Neural progenitor cell (in vitro differentiated cells): ENCODE measurements around the gene COIL. TPM values are rescaled to one million over a fixed set of nuclear protein-coding genes. Genes with fewer than 3 reads are reported as not detected.

Experiments used
- DNase-seq: peaks from one replicate; pipeline ENCODE4 v3.0.0-alpha.2; 2016; ENCODE audit warnings: low spot score
- H2AFZ ChIP-seq: fragments of 200-600 bp; sonication (generic); replicated peaks from 2 replicates; pipeline ENCODE4 v1.6.1; 2016; ENCODE audit warnings: antibody characterized with exemption
- H3F3A ChIP-seq: fragments of 200-600 bp; sonication (generic); 2 replicates; pipeline ENCODE4 v1.6.1; 2016; ENCODE audit warnings: antibody characterized with exemption, low read depth
- H3K27ac ChIP-seq: fragments of 200-600 bp; sonication (generic); 2 replicates; pipeline ENCODE4 v1.5.1; 2016; ENCODE audit warnings: mild to moderate bottlenecking
- H3K27me3 ChIP-seq: fragments of 200-600 bp; sonication (generic); 2 replicates; pipeline ENCODE4 v1.6.1; 2016; ENCODE audit warnings: mild to moderate bottlenecking, moderate library complexity
- H3K36me3 ChIP-seq: fragments of 200-600 bp; sonication (generic); 2 replicates; pipeline ENCODE4 v1.5.1; 2016
- H3K4me1 ChIP-seq: fragments of 200-600 bp; sonication (generic); 2 replicates; pipeline ENCODE4 v1.6.1; 2016; ENCODE audit warnings: mixed run types
- H3K4me2 ChIP-seq: fragments of 200-600 bp; sonication (generic); 2 replicates; pipeline ENCODE4 v1.6.1; 2016
- H3K4me3 ChIP-seq: fragments of 200-600 bp; sonication (generic); 2 replicates; pipeline ENCODE4 v1.5.1; 2016
- H3K79me2 ChIP-seq: fragments of 200-600 bp; sonication (generic); 2 replicates; pipeline ENCODE4 v1.6.1; 2016; ENCODE audit warnings: low read depth
- H3K9ac ChIP-seq: fragments of 200-600 bp; sonication (generic); 2 replicates; pipeline ENCODE4 v1.6.1; 2016
- H3K9me3 ChIP-seq: fragments of 200-600 bp; sonication (generic); 2 replicates; pipeline ENCODE4 v1.5.1; 2016; ENCODE audit warnings: low read depth
- H4K20me1 ChIP-seq: fragments of 200-600 bp; sonication (generic); 2 replicates; pipeline ENCODE4 v1.6.1; 2016; ENCODE audit warnings: low read depth
- H3K27ac Mint-ChIP-seq: 3 replicates; pipeline ENCODE4 v1.8.0; 2021; ENCODE audit warnings: mixed read lengths
- H3K27me3 Mint-ChIP-seq: 2 replicates; pipeline ENCODE4 v1.8.0; 2022; ENCODE audit warnings: low read depth, mild to moderate bottlenecking, inconsistent platforms, moderate library complexity, mixed read lengths; ENCODE audit not compliant: insufficient read depth
- H3K36me3 Mint-ChIP-seq: 3 replicates; pipeline ENCODE4 v1.8.0; 2021; ENCODE audit warnings: mixed read lengths
- H3K4me1 Mint-ChIP-seq: 3 replicates; pipeline ENCODE4 v1.8.0; 2021; ENCODE audit warnings: mixed read lengths
- H3K4me3 Mint-ChIP-seq: 3 replicates; pipeline ENCODE4 v1.8.0; 2021; ENCODE audit warnings: mild to moderate bottlenecking, moderate library complexity, mixed read lengths
- H3K9me3 Mint-ChIP-seq: 3 replicates; pipeline ENCODE4 v1.8.0; 2020; ENCODE audit warnings: mixed read lengths
- EZH2 ChIP-seq: fragments of 200-600 bp; sonication (generic); IDR thresholded peaks from 2 replicates; pipeline ENCODE4 v1.6.1; 2017; ENCODE audit warnings: antibody characterized with exemption, mild to moderate bottlenecking, moderate library complexity
- EZH2phosphoT487 ChIP-seq: fragments of 200-600 bp; sonication (generic); IDR thresholded peaks from 2 replicates; pipeline ENCODE4 v1.6.1; 2017; ENCODE audit warnings: antibody characterized with exemption
- total RNA-seq: library from RNA; depleted of rRNA; stranded (reverse); fragments of >200 nt; gene quantifications from 2 replicates; pipeline ENCODE4 v1.2.3, GENCODE V29; 2015; ENCODE audit warnings: low replicate concordance
- TF ChIP-seq, protein P1 (sequence below): fragments of 200-600 bp; sonication (generic); IDR thresholded peaks from 2 replicates; pipeline ENCODE4 v1.5.1; 2017; ENCODE audit warnings: antibody characterized with exemption, mild to moderate bottlenecking

COIL gene, protein sequence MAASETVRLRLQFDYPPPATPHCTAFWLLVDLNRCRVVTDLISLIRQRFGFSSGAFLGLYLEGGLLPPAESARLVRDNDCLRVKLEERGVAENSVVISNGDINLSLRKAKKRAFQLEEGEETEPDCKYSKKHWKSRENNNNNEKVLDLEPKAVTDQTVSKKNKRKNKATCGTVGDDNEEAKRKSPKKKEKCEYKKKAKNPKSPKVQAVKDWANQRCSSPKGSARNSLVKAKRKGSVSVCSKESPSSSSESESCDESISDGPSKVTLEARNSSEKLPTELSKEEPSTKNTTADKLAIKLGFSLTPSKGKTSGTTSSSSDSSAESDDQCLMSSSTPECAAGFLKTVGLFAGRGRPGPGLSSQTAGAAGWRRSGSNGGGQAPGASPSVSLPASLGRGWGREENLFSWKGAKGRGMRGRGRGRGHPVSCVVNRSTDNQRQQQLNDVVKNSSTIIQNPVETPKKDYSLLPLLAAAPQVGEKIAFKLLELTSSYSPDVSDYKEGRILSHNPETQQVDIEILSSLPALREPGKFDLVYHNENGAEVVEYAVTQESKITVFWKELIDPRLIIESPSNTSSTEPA
- 25.4 and 40.0 TPM in 2 replicates for total RNA-seq

- Histone ChIP-seq H3K9me3 (no peaks in the 10 kb centered on the region), H3K79me2 (peaks cover 43% of the 10 kb centered on the region), H4K20me1 (no peaks in the 10 kb centered on the region), H3K4me1 (peaks cover 10% of the 10 kb centered on the region), H3K4me2 (peak within 1 kb of the TSS; percentile 83), H3F3A (peaks cover 9% of the 10 kb centered on the region), H3K27me3 (no peaks in the 10 kb centered on the region), H3K4me3 (peak within 1 kb of the TSS; percentile 85), H3K27ac (peak within 1 kb of the TSS; percentile 90), H3K36me3 (no peaks in the 10 kb centered on the region), H3K9ac (peak within 1 kb of the TSS; percentile 65), H2AFZ (peak within 1 kb of the TSS; percentile 96)
- peaks cover 7% of the 10 kb centered on the region for H3K27me3 Mint-ChIP-seq
- H3K9me3 Mint-ChIP-seq, result no peaks in the 10 kb centered on the region
- H3K36me3 Mint-ChIP-seq, result no peaks in the 10 kb centered on the region
- H3K27ac Mint-ChIP-seq, result peak within 1 kb of the TSS; percentile 64
- DNase-seq, result peak; percentile 95
- TF ChIP-seq, protein P1, sequence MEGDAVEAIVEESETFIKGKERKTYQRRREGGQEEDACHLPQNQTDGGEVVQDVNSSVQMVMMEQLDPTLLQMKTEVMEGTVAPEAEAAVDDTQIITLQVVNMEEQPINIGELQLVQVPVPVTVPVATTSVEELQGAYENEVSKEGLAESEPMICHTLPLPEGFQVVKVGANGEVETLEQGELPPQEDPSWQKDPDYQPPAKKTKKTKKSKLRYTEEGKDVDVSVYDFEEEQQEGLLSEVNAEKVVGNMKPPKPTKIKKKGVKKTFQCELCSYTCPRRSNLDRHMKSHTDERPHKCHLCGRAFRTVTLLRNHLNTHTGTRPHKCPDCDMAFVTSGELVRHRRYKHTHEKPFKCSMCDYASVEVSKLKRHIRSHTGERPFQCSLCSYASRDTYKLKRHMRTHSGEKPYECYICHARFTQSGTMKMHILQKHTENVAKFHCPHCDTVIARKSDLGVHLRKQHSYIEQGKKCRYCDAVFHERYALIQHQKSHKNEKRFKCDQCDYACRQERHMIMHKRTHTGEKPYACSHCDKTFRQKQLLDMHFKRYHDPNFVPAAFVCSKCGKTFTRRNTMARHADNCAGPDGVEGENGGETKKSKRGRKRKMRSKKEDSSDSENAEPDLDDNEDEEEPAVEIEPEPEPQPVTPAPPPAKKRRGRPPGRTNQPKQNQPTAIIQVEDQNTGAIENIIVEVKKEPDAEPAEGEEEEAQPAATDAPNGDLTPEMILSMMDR, result peak; percentile 99
- no peak for TF ChIP-seq EZH2phosphoT487
- no peak for TF ChIP-seq EZH2
- H3K4me3 Mint-ChIP-seq, result peak within 1 kb of the TSS; percentile 87
- H3K4me1 Mint-ChIP-seq, result peaks cover 17% of the 10 kb centered on the region
Observed at GRCh38 chr17:56960596-56961538, at the start of gene COIL. TSS of gene COIL (minus strand) at chr17:56961050. CDS start at chr17:56961019, 31 bp downstream.

DNA sequence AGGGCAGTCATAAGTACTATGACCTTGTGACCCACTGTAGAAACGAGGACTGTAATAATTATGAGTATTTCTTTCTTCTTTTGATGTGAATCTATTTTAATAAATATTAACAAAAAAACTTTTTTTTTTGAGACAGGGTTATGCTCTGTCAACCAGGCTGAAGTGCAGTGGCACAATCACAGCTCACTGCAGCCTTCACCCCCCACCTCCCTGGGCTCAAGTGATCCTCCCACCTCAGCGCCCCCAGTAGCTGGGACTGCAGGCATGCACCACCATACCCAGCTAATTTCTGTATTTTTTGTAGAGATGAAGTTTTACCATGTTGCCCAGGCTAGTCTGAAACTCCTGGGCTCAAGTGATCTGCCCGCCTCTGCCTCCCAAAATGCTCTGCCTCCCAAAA is 49.6 kb upstream of the COIL start:
- TF ChIP-seq, protein P1, result no peak
- TF ChIP-seq EZH2phosphoT487, result no peak
- TF ChIP-seq EZH2, result no peak
- H2AFZ ChIP-seq, result no peak overlapping the region
- no peak overlapping the region for H3K27ac ChIP-seq
- Mint-ChIP-seq H3K4me1 (peaks cover 5% of the 10 kb centered on the region), H3K27me3 (peaks cover 2% of the 10 kb centered on the region), H3K9me3 (peaks cover 5% of the 10 kb centered on the region), H3K36me3 (no peaks in the 10 kb centered on the region), H3K4me3 (no peak overlapping the region), H3K27ac (no peak overlapping the region)
- H3K79me2 ChIP-seq, result no peaks in the 10 kb centered on the region
- H3F3A ChIP-seq, result no peaks in the 10 kb centered on the region
- H4K20me1 ChIP-seq, result no peaks in the 10 kb centered on the region
- no peak overlapping the region for H3K9ac ChIP-seq
- DNase-seq, result no peak
- no peak overlapping the region for H3K4me3 ChIP-seq
- peaks cover 5% of the 10 kb centered on the region for H3K4me1 ChIP-seq
- H3K4me2 ChIP-seq, result no peak overlapping the region
- no peaks in the 10 kb centered on the region for H3K27me3 ChIP-seq
- H3K36me3 ChIP-seq, result no peaks in the 10 kb centered on the region
- no peaks in the 10 kb centered on the region for H3K9me3 ChIP-seq

DNA sequence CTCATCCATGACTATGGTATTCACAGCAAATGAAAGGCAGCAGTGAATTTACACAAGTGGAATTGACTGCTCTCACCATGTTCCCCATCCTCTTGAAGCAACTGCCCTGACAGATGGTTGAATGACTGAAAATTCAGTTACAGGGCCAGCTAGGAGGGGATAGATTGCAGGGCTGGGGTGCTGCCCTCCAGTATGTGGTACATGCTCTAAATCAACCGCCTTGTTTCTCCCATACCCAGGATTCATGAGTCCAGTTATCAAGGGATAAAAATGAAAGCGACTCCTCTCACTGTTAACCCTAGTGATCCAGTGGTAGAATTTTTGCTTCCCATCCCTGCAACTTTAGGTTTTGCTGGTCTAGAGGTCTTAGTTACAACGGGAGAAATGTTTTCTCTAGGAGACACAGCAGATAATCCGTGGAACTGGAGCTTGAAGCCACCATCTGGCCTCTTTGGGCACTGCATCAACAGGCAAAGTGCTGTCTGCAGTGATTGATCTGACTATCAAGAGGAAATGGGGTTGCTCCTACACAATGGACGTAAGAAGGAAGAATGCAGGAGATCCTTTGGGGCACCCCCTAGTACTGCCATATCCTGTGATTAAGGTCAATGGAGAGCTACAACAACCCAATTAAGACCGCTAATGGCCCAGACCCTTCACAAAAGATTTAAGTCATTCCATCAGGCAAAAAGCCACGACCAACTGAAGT is 49.0 kb upstream of the COIL start:
- Mint-ChIP-seq H3K27me3 (peaks cover 2% of the 10 kb centered on the region), H3K36me3 (no peaks in the 10 kb centered on the region), H3K9me3 (peaks cover 3% of the 10 kb centered on the region), H3K4me3 (no peak overlapping the region), H3K27ac (no peak overlapping the region), H3K4me1 (peaks cover 5% of the 10 kb centered on the region)
- Histone ChIP-seq H3K9me3 (no peaks in the 10 kb centered on the region), H3K36me3 (no peaks in the 10 kb centered on the region), H3K9ac (no peak overlapping the region), H3K79me2 (no peaks in the 10 kb centered on the region), H3K27me3 (no peaks in the 10 kb centered on the region), H3K4me2 (peak overlapping the region; percentile 10), H2AFZ (peak overlapping the region; percentile 98), H3K27ac (no peak overlapping the region), H3K4me1 (peaks cover 5% of the 10 kb centered on the region), H3F3A (no peaks in the 10 kb centered on the region), H3K4me3 (no peak overlapping the region), H4K20me1 (no peaks in the 10 kb centered on the region)
- peak; percentile 69 for DNase-seq
- TF ChIP-seq, protein P1, result peak; percentile 65
- TF ChIP-seq EZH2 (no peak), EZH2phosphoT487 (no peak)
